Liver (tissue), 9 donors: ENCODE measurements around the gene CR1L. TPM values are rescaled to one million over a fixed set of nuclear protein-coding genes. Genes with fewer than 3 reads are reported as not detected.
"Not testable (repeated sequence)": the region's sequence is repeated elsewhere in the genome, so short reads cannot be mapped to it uniquely, and the experiment has no call there.

Experiments used
- DNase-seq: peaks from one replicate; pipeline ENCODE4 v3.0.0-alpha.2; 2017; ENCODE audit warnings: low spot score
- H3K27ac ChIP-seq, 2 donors: one replicate each; pipeline ENCODE4 v1.7.0; 2013; ENCODE audit warnings: inconsistent platforms in 2 of 2, low read length in 2 of 2, control low read depth in 1 of 2, low read depth in 1 of 2, mild to moderate bottlenecking in 1 of 2
- H3K27me3 ChIP-seq, 4 donors: one replicate each; pipeline versions ENCODE4 v1.6.1 to v1.7.0; 2013; ENCODE audit warnings: low read length in 3 of 4, inconsistent platforms in 1 of 4, mild to moderate bottlenecking in 1 of 4, moderate library complexity in 1 of 4; ENCODE audit not compliant: control insufficient read depth in 4 of 4, insufficient read depth in 4 of 4
- H3K36me3 ChIP-seq, 4 donors: one replicate each; pipeline versions ENCODE4 v1.6.1 to v1.7.0; 2013; ENCODE audit warnings: low read length in 3 of 4, mild to moderate bottlenecking in 3 of 4, low read depth in 1 of 4, moderate library complexity in 1 of 4; ENCODE audit not compliant: control insufficient read depth in 4 of 4, insufficient read depth in 3 of 4
- H3K4me1 ChIP-seq, 4 donors: one replicate each; pipeline versions ENCODE4 v1.6.1 to v1.7.0; 2013; ENCODE audit warnings: low read length in 3 of 4, mild to moderate bottlenecking in 3 of 4, moderate library complexity in 1 of 4; ENCODE audit not compliant: control insufficient read depth in 4 of 4, insufficient read depth in 4 of 4
- H3K4me3 ChIP-seq, 3 donors: one replicate each; pipeline versions ENCODE4 v1.6.1 to v1.7.0; 2013; ENCODE audit warnings: low read length in 3 of 3, control low read depth in 1 of 3, low read depth in 1 of 3, mild to moderate bottlenecking in 1 of 3
- H3K9ac ChIP-seq, 2 donors: one replicate each; pipeline ENCODE4 v1.7.0; 2013; ENCODE audit warnings: low read length in 2 of 2, mild to moderate bottlenecking in 2 of 2, moderate library complexity in 2 of 2, control low read depth in 1 of 2, low read depth in 1 of 2
- H3K9me3 ChIP-seq, 4 donors: one replicate each; pipeline versions ENCODE4 v1.6.1 to v1.7.0; 2013; ENCODE audit warnings: low read length in 3 of 4; ENCODE audit not compliant: control insufficient read depth in 4 of 4
- EGR1 ChIP-seq, 2 donors: IDR thresholded peaks; 2 replicates each; pipeline ENCODE4 v1.6.1; 2016 to 2018; ENCODE audit warnings: antibody characterized with exemption in 2 of 2, low read depth in 2 of 2
- FOXA1 ChIP-seq: IDR thresholded peaks from 2 replicates; pipeline ENCODE4 v1.6.1; 2016; ENCODE audit warnings: antibody characterized with exemption
- FOXA2 ChIP-seq: IDR thresholded peaks from 2 replicates; pipeline ENCODE4 v1.6.1; 2016; ENCODE audit warnings: antibody characterized with exemption
- HNF4A ChIP-seq, 2 donors: conservative IDR thresholded peaks; 2 replicates each; pipeline ENCODE4 v1.6.1; 2016; ENCODE audit warnings: antibody characterized with exemption in 2 of 2, mild to moderate bottlenecking in 2 of 2
- HNF4G ChIP-seq: IDR thresholded peaks from 2 replicates; pipeline ENCODE4 v1.6.1; 2016; ENCODE audit warnings: antibody characterized with exemption
- NR2F2 ChIP-seq: IDR thresholded peaks from 2 replicates; pipeline ENCODE4 v1.6.1; 2016; ENCODE audit warnings: antibody characterized with exemption
- RAD21 ChIP-seq, 2 donors: IDR thresholded peaks; 2 replicates each; pipeline ENCODE4 v1.6.1; 2016; ENCODE audit warnings: antibody characterized with exemption in 2 of 2, mild to moderate bottlenecking in 2 of 2
- RXRA ChIP-seq, 2 donors: IDR thresholded peaks; 2 replicates each; pipeline ENCODE4 v1.6.1; 2017 to 2018; ENCODE audit warnings: antibody characterized with exemption in 2 of 2, mild to moderate bottlenecking in 1 of 2
- SP1 ChIP-seq: IDR thresholded peaks from 2 replicates; pipeline ENCODE4 v1.6.1; 2018; ENCODE audit warnings: antibody characterized with exemption, mild to moderate bottlenecking
- TAF1 ChIP-seq: conservative IDR thresholded peaks from 2 replicates; pipeline ENCODE4 v1.6.1; 2016; ENCODE audit warnings: antibody characterized with exemption, mild to moderate bottlenecking
- YY1 ChIP-seq: IDR thresholded peaks from 2 replicates; pipeline ENCODE4 v1.6.1; 2016; ENCODE audit warnings: antibody characterized with exemption, mild to moderate bottlenecking
- WGBS: extraction: QIAGEN DNeasy Blood & Tissue Kit; methylation state at CpG from one replicate; pipeline ENCODE4 v1.1.7; 2013; 5-methylcytosine and 5-hydroxymethylcytosine counted together
- polyA plus RNA-seq, 2 donors: library from polyadenylated mRNA; stranded (reverse) in 1 of 2; unstranded in 1 of 2; fragments of 200-250 nt in 1 of 2; fragments of >200 nt in 1 of 2; fragmentation: Nextera tagmentation in 1 of 2; extraction: Ambion mirVana in 1 of 2; gene quantifications; one replicate each; pipeline versions ENCODE4 v1.2.1 to v1.2.3, GENCODE V29; 2013 to 2015
- total RNA-seq, 2 donors: library from RNA; depleted of rRNA; stranded (reverse); fragments of >200 nt; gene quantifications; one replicate each; pipeline ENCODE4 v1.2.3, GENCODE V29; 2014
- TF ChIP-seq, protein P1 (sequence below): IDR thresholded peaks from 2 replicates; pipeline ENCODE4 v1.6.1; 2016; ENCODE audit warnings: antibody characterized with exemption
- TF ChIP-seq, protein P2 (sequence below): IDR thresholded peaks from 2 replicates; pipeline ENCODE4 v1.6.1; 2016; ENCODE audit warnings: antibody characterized with exemption
- TF ChIP-seq, protein P3 (sequence below): fragments of 150-350 bp; IDR thresholded peaks from 2 replicates; pipeline ENCODE4 v1.5.1; 2017; ENCODE audit warnings: improper control_type of control experiment, low read depth, low read length; ENCODE audit not compliant: missing input control
- TF ChIP-seq, protein P4 (sequence below): IDR thresholded peaks from 2 replicates; pipeline ENCODE4 v1.6.1; 2016; ENCODE audit warnings: antibody characterized with exemption
- donor health status: healthy.
- donor health status: healthy.
- donor health status: healthy.
- donor health status: healthy.
- donor health status: healthy.

Gene CR1L
- total and polyA plus RNA-seq, 4 donors: 0.18 to 30.9 (median 0.42) TPM

DNA sequence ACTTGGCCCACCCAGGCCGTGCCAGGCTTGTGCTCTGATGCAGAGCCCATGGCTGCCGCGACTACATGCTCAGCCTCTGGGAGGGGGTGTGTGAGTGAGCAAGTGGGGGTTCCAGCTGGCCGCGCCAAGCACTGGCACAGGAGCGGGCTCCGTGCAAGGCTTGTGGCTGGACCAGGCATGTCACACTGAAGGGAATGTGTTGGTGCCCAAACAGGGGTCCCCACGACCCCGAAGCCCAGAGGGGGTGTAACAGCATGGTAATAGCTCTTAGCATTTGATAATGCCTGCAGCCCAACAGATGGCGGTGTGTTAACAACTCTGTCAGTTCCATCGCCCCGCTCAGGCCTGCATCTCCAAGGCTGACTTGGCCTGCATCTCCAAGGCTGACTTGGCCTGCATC lies 68.6 kb downstream of the CR1L start:
- H3K36me3 ChIP-seq: no peaks in the 10 kb centered on the region
- no peaks in the 10 kb centered on the region for H3K27me3 ChIP-seq
- TF ChIP-seq, protein P1, sequence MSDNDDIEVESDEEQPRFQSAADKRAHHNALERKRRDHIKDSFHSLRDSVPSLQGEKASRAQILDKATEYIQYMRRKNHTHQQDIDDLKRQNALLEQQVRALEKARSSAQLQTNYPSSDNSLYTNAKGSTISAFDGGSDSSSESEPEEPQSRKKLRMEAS: no peak
- TF ChIP-seq NR2F2: no peak
- TF ChIP-seq, protein P2, sequence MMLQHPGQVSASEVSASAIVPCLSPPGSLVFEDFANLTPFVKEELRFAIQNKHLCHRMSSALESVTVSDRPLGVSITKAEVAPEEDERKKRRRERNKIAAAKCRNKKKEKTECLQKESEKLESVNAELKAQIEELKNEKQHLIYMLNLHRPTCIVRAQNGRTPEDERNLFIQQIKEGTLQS: no peak
- TF ChIP-seq TAF1: no peak
- no peak for TF ChIP-seq EGR1 (IDR thresholded peaks at IDR 0.05; ENCODE audit: low read depth in 2 of 2)
- TF ChIP-seq, protein P3, sequence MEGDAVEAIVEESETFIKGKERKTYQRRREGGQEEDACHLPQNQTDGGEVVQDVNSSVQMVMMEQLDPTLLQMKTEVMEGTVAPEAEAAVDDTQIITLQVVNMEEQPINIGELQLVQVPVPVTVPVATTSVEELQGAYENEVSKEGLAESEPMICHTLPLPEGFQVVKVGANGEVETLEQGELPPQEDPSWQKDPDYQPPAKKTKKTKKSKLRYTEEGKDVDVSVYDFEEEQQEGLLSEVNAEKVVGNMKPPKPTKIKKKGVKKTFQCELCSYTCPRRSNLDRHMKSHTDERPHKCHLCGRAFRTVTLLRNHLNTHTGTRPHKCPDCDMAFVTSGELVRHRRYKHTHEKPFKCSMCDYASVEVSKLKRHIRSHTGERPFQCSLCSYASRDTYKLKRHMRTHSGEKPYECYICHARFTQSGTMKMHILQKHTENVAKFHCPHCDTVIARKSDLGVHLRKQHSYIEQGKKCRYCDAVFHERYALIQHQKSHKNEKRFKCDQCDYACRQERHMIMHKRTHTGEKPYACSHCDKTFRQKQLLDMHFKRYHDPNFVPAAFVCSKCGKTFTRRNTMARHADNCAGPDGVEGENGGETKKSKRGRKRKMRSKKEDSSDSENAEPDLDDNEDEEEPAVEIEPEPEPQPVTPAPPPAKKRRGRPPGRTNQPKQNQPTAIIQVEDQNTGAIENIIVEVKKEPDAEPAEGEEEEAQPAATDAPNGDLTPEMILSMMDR: no peak
- TF ChIP-seq HNF4A (conservative IDR thresholded peaks at IDR 0.05): no peak
- TF ChIP-seq SP1: no peak
- TF ChIP-seq RAD21 (IDR thresholded peaks at IDR 0.05): no peak
- TF ChIP-seq, protein P4, sequence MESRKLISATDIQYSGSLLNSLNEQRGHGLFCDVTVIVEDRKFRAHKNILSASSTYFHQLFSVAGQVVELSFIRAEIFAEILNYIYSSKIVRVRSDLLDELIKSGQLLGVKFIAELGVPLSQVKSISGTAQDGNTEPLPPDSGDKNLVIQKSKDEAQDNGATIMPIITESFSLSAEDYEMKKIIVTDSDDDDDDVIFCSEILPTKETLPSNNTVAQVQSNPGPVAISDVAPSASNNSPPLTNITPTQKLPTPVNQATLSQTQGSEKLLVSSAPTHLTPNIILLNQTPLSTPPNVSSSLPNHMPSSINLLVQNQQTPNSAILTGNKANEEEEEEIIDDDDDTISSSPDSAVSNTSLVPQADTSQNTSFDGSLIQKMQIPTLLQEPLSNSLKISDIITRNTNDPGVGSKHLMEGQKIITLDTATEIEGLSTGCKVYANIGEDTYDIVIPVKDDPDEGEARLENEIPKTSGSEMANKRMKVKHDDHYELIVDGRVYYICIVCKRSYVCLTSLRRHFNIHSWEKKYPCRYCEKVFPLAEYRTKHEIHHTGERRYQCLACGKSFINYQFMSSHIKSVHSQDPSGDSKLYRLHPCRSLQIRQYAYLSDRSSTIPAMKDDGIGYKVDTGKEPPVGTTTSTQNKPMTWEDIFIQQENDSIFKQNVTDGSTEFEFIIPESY: no peak
- no peak for TF ChIP-seq FOXA1
- no peak for TF ChIP-seq YY1
- TF ChIP-seq FOXA2: no peak
- TF ChIP-seq RXRA (IDR thresholded peaks at IDR 0.05): no peak
- no peak for TF ChIP-seq HNF4G
- no peak overlapping the region for H3K27ac ChIP-seq
- H3K4me3 ChIP-seq: no peak overlapping the region
- no peak for DNase-seq
- WGBS: 88% methylated on average over 12 of the region's 12 CpGs
- peaks cover 0 to 3% (median 0%) of the 10 kb centered on the region in 4 donors for H3K4me1 ChIP-seq
- no peak overlapping the region for H3K9ac ChIP-seq
- H3K9me3 ChIP-seq: peaks cover 0 to 4% (median 0%) of the 10 kb centered on the region in 4 donors

DNA sequence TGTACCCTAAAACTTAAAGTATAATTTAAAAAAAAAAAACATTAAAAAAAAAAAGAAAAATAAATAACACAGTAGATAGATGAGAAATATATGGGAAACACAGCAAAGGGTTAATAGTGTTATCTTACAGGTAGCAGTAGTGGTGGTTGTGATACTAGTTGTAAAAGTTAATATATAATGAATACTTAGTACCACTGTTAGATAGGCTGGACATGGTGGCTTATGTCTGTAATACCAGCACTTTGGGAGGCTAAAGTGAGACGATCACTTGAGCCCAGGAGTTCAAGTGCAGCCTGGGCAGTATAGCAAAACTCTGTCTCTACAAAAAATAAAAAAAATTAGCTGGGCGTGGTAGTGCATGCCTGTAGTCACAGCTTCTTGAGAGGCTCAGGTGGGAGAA lies 74.3 kb downstream of the CR1L start:
- H3K27ac ChIP-seq: no peak overlapping the region
- TF ChIP-seq YY1: no peak
- TF ChIP-seq, protein P4: no peak
- TF ChIP-seq EGR1 (IDR thresholded peaks at IDR 0.05; ENCODE audit: low read depth in 2 of 2): no peak
- TF ChIP-seq NR2F2: no peak
- no peaks in the 10 kb centered on the region for H3K9me3 ChIP-seq
- no peak for DNase-seq
- H3K9ac ChIP-seq: no peak overlapping the region
- 91% methylated on average over 2 of the region's 2 CpGs for WGBS
- H3K4me1 ChIP-seq: no peaks in the 10 kb centered on the region
- H3K27me3 ChIP-seq: no peaks in the 10 kb centered on the region
- no peaks in the 10 kb centered on the region for H3K36me3 ChIP-seq
- no peak overlapping the region for H3K4me3 ChIP-seq

DNA sequence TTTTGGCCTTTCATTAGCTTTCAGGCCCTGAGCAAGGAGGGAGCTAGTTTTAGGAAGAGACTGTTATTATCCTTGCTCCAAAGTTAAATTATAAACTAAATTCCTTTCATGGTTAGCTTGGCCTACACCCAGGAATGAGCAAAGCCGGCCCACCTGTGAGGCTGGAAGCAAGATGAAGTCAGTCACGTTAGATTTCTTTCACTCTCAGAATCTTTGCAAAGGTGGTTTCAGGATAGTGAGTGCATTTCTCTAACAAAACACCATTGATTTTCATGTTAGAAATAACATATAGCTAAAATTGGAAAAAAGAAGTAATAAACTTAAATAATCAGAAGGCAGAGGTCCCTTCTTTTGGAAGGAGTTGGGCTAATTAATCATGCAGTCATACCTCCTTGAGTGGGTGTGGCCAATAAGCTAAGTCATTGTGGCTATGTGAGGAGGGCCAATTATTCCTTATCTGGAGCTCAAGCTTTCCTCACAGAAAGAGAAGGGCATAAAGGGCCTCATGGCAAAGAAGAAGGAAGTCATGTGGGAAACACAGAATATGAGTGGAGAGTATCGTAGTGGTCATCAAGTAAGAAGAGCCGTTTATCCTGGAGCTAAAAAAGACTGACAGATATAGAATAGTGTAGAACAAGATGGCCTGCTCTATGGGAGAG lies 83.4 kb downstream of the CR1L start:
- WGBS: 84% methylated on average over 4 of the region's 4 CpGs
- not testable (repeated sequence) for H3K9ac ChIP-seq, H3K27me3 ChIP-seq, H3K9me3 ChIP-seq, H3K36me3 ChIP-seq, H3K4me3 ChIP-seq, H3K27ac ChIP-seq, H3K4me1 ChIP-seq, DNase-seq
